ENCODE results near the gene NDUFB7.

GRCh38 chr19:14611051-14611450 lies 39.2 kb upstream of the NDUFB7 start:
- TF ChIP-seq CTCF (conservative IDR thresholded peaks at IDR 0.05; ENCODE audit: low read depth in 2 of 2): no peak
- no peak for TF ChIP-seq REST (IDR thresholded peaks at IDR 0.05; ENCODE audit: unreplicated experiment)
- TF ChIP-seq ZNF331 (CRISPR knock-in tag; IDR thresholded peaks at IDR 0.05; ENCODE audit: low read depth): no peak
- TF ChIP-seq CREB1 (CRISPR knock-in tag; IDR thresholded peaks at IDR 0.05; ENCODE audit: low read depth): no peak
- no peak for TF ChIP-seq ETS1 (IDR thresholded peaks at IDR 0.05)
- no peak for TF ChIP-seq EZH2 (IDR thresholded peaks at IDR 0.05; ENCODE audit: low read depth, unreplicated experiment)
- no peak for TF ChIP-seq STAT1 (IDR thresholded peaks at IDR 0.05; ENCODE audit: unreplicated experiment)
- TF ChIP-seq POLR2AphosphoS5 (IDR thresholded peaks at IDR 0.05; ENCODE audit: low read depth): no peak
- no peak for TF ChIP-seq ZNF462 (CRISPR knock-in tag; IDR thresholded peaks at IDR 0.05)
- no peak for TF ChIP-seq EZH2phosphoT487 (IDR thresholded peaks at IDR 0.05; ENCODE audit: unreplicated experiment)
- TF ChIP-seq ZNF114 (CRISPR knock-in tag; IDR thresholded peaks at IDR 0.05): no peak
- no peak for TF ChIP-seq JUNB (IDR thresholded peaks at IDR 0.05; ENCODE audit: unreplicated experiment)

All from GM23338 (cell line).